Measurements from ENCODE around the gene PHPT1. TPM values are rescaled to one million over a fixed set of nuclear protein-coding genes. Genes with fewer than 3 reads are reported as not detected.

PHPT1 gene
- total and polyA plus RNA-seq, 11 donors: 225 to 717 (median 266) TPM

DNA sequence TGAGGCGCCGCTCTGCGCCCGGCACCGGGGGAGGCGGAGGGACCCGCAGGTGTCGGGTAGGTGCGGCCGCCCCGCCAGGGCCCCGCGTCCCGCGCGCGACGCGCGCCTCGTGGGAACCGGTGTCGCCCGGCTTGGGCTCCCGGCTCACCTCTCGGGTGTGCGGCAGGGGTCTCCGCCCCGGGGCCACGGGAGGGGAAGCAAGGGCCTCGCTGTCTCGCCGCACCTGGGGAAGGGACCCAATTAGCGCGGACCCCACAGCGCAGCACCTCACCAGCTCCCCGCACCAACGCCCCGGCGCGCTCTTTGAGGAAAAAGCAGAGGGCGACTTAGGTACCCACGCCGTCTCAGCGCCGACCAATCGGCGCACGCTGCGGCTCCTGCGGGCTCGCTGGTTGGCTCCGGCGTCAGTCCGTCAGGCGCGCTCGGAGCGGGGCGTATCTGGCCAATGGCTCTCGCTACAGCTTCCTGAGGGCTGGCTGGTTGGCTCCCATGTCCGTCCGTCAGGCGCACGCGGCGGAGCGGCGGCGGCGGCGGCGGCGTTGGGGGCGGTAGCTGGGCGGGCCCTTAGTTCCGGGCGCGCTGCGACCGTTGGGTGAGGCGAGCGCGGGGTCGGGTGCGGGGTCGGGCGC lies 36.9 kb downstream of the PHPT1 start, which contains the start of gene TRAF2:
TSS of gene TRAF2 (plus strand) at position 567 of the 629 bp plus-strand sequence. CDS start 12,225 bp downstream, outside the sequence.
- H3K4me1 ChIP-seq: peaks cover 5 to 56% (median 34%) of the 10 kb centered on the region in 12 donors
- H3K9me3 ChIP-seq: no peaks in the 10 kb centered on the region
- peaks cover 0 to 11% (median 0%) of the 10 kb centered on the region in 9 donors for H3K36me3 ChIP-seq
- H3K4me3 ChIP-seq: peak within 1 kb of the TSS; percentile 73 to 93 (median 84)
- H3K27ac ChIP-seq: peak within 1 kb of the TSS in 11 of 12 donors; percentile 73 to 93 (median 87)
- DNase-seq: peak; percentile 98 to 99 (median 99)
- peak; percentile 98 to 99 (median 98) for ATAC-seq
- WGBS, 4 donors: 0 to 1% (median 0%) methylated on average over 29 to 88 of the region's 88 CpGs
- TF ChIP-seq POLR2A (IDR thresholded peaks at IDR 0.05): peak in 1 of 2 donors; percentile 85
- TF ChIP-seq, protein P1, sequence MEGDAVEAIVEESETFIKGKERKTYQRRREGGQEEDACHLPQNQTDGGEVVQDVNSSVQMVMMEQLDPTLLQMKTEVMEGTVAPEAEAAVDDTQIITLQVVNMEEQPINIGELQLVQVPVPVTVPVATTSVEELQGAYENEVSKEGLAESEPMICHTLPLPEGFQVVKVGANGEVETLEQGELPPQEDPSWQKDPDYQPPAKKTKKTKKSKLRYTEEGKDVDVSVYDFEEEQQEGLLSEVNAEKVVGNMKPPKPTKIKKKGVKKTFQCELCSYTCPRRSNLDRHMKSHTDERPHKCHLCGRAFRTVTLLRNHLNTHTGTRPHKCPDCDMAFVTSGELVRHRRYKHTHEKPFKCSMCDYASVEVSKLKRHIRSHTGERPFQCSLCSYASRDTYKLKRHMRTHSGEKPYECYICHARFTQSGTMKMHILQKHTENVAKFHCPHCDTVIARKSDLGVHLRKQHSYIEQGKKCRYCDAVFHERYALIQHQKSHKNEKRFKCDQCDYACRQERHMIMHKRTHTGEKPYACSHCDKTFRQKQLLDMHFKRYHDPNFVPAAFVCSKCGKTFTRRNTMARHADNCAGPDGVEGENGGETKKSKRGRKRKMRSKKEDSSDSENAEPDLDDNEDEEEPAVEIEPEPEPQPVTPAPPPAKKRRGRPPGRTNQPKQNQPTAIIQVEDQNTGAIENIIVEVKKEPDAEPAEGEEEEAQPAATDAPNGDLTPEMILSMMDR (IDR thresholded peaks at IDR 0.05): no peak
- intact Hi-C loops (cut with DNase I): loop anchor here in 7 of 10 donors (1.0 to 10.0 kb wide), 8 partner anchors 36 to 139 kb away; partner anchors contain the start of genes PHPT1 (in 3 of the 7), ABCA2 (in 1 of the 7) and FBXW5 (in 1 of the 7)
- H3K27me3 ChIP-seq: no peaks in the 10 kb centered on the region

DNA sequence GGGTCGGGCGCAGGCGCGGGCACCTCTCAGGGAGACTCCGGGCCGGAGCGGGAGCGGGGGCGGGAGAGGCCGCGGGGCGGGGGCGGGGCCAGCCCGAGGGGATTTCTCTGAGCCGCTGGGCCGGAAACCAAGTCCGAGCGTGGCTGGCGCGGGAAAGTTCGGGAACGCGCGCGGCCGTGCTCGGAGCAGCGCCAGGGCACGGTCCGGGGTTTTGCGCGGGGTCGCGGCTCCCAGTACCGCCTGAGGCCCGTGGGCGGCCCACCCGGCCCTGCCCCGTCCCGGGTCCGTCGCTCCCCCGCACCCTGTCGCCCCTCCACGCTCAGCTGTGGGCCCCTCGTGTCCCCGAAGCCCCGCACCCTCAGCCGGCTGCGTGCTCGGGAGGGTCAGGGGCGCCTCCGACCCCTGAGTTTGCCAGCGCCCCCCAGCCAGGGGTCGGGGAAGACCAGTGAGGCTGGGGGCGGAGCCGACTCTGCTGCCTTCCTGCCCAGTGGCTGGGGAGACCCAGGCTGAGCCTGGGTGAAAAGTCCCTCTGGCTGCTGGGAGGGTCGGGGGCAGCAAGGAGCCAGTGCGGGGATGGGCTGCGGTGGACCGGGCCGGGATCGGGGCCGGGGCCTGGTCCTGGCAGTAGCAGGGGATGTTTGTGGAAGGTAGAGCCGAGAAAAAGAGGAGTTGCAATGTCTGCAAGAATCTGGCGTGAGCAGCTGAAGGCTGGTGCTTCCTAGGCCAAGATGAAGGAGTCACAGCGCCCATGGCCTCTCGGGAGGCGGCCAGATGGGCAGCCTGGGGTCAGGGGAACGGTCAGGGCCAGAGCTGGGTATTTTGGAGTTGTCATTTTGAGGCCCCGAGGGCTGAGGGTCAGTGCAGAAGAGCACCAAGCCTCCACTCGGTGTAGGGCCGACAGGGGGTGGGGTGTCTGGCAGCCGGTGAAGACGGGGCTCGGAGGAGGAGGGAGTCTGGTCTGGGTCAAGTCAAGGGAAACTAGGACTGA lies 37.7 kb downstream of the PHPT1 start:
- Histone ChIP-seq H3K27me3 (no peaks in the 10 kb centered on the region), H3K4me3 (peak overlapping the region; percentile 73 to 93 (median 84)), H3K36me3 (peaks cover 0 to 19% (median 0%) of the 10 kb centered on the region in 9 donors), H3K9me3 (no peaks in the 10 kb centered on the region), H3K4me1 (peaks cover 5 to 48% (median 27%) of the 10 kb centered on the region in 12 donors), H3K27ac (peak overlapping the region in 11 of 12 donors; percentile 73 to 93 (median 87))
- no peak for TF ChIP-seq POLR2A (IDR thresholded peaks at IDR 0.05)
- TF ChIP-seq, protein P1 (IDR thresholded peaks at IDR 0.05): no peak
- DNase-seq (no peak), ATAC-seq (peak in 3 of 4 donors; percentile 4 to 40 (median 13))
- WGBS, 4 donors: 1 to 3% (median 2%) methylated on average over 39 to 76 of the region's 76 CpGs
- intact Hi-C loops (cut with DNase I): loop anchor here in 7 of 10 donors (1.0 to 10.0 kb wide), 8 partner anchors 35 to 138 kb away; partner anchors contain the start of genes PHPT1 (in 3 of the 7), ABCA2 (in 1 of the 7) and FBXW5 (in 1 of the 7)

DNA sequence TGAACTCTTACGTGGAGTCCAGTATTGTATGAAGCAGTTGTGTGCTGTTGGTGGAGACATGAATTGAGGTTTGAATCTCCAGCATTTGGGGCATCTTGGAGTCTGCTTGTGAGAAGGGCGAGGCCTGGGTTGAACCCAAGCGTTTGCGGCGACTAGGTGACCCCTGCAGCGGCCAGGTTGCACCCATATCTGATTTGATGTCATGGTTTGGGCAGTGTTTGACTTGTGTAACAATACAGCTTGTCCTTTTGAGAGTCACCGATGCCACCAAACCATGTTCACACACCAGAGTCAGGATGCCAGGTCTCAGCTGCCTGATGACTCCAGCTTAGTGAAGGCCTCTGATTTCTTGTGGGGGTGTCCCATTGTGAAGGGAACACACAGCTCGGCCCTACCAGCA lies 39.2 kb downstream of the PHPT1 start:
- no peak overlapping the region for H3K4me3 ChIP-seq
- intact Hi-C loops (cut with DNase I): loop anchor here in 5 of 10 donors (5.0 to 10.0 kb wide), 6 partner anchors 34 to 136 kb away; partner anchors contain the start of genes ABCA2 (in 1 of the 5) and FBXW5 (in 1 of the 5)
- ATAC-seq: no peak
- peaks cover 5 to 33% (median 17%) of the 10 kb centered on the region in 12 donors for H3K4me1 ChIP-seq
- TF ChIP-seq, protein P1 (IDR thresholded peaks at IDR 0.05): no peak
- TF ChIP-seq POLR2A (IDR thresholded peaks at IDR 0.05): no peak
- DNase-seq: no peak
- H3K27me3 ChIP-seq: no peaks in the 10 kb centered on the region
- no peaks in the 10 kb centered on the region for H3K9me3 ChIP-seq
- no peak overlapping the region for H3K27ac ChIP-seq
- peaks cover 0 to 29% (median 6%) of the 10 kb centered on the region in 9 donors for H3K36me3 ChIP-seq
- 77 to 86% (median 80%) methylated on average over 5 to 8 of the region's 8 CpGs for WGBS, 4 donors
